ENCODE measurements around the gene ZDHHC17.

Gene ZDHHC17

GRCh38 chr12:76878099-76878898 lies 114.4 kb downstream of the ZDHHC17 start:
- DNase-seq (ENCODE audit: low spot score): peak; percentile 49
- TF ChIP-seq CTCF (IDR thresholded peaks at IDR 0.05; ENCODE audit: extremely low read depth, insufficient read depth, missing control alignments): peak; percentile 15

GRCh38 chr12:76878899-76879709 lies 115.2 kb downstream of the ZDHHC17 start, which contains the start of gene CSRP2:
Gene CSRP2, minus strand, starts transcription at chr12:76879019. Its CDS starts 12,759 bp downstream, at chr12:76866260.
- no peak for TF ChIP-seq CTCF (IDR thresholded peaks at IDR 0.05; ENCODE audit: extremely low read depth, insufficient read depth, missing control alignments)
- in situ Hi-C loops (cut with MboI; ENCODE audit: low pct_unique_long_range_greater_than_20kb, low sequenced_read_pairs, unreplicated experiment): no loop called here
- peak; percentile 90 for DNase-seq (ENCODE audit: low spot score)

More at GRCh38 chr12:76878099-76878898, 114.4 kb downstream of the ZDHHC17 start:
- in situ Hi-C loops (cut with MboI; ENCODE audit: low pct_unique_long_range_greater_than_20kb, low sequenced_read_pairs, unreplicated experiment): no loop called here

- TF ChIP-seq CTCF (IDR thresholded peaks at IDR 0.05; ENCODE audit: extremely low read depth, insufficient read depth, missing control alignments): no peak
- DNase-seq (ENCODE audit: low spot score): peak; percentile 38
- in situ Hi-C loops (cut with MboI; ENCODE audit: low pct_unique_long_range_greater_than_20kb, low sequenced_read_pairs, unreplicated experiment): no loop called here
Measured at GRCh38 chr12:76879710-76880518, 116.0 kb downstream of the ZDHHC17 start.

- no peak for TF ChIP-seq CTCF (IDR thresholded peaks at IDR 0.05; ENCODE audit: extremely low read depth, insufficient read depth, missing control alignments)
- no peak for DNase-seq (ENCODE audit: low spot score)
- in situ Hi-C loops (cut with MboI; ENCODE audit: low pct_unique_long_range_greater_than_20kb, low sequenced_read_pairs, unreplicated experiment): no loop called here
Measured at GRCh38 chr12:76880519-76881023, 116.7 kb downstream of the ZDHHC17 start.

- no peak for TF ChIP-seq CTCF (IDR thresholded peaks at IDR 0.05; ENCODE audit: extremely low read depth, insufficient read depth, missing control alignments)
- no peak for DNase-seq (ENCODE audit: low spot score)
- in situ Hi-C loops (cut with MboI; ENCODE audit: low pct_unique_long_range_greater_than_20kb, low sequenced_read_pairs, unreplicated experiment): no loop called here
Measured at GRCh38 chr12:76881142-76881541, 117.2 kb downstream of the ZDHHC17 start.

- TF ChIP-seq CTCF (IDR thresholded peaks at IDR 0.05; ENCODE audit: extremely low read depth, insufficient read depth, missing control alignments): no peak
- DNase-seq (ENCODE audit: low spot score): no peak
- in situ Hi-C loops (cut with MboI; ENCODE audit: low pct_unique_long_range_greater_than_20kb, low sequenced_read_pairs, unreplicated experiment): no loop called here
Measured at GRCh38 chr12:76882367-76882766, 118.5 kb downstream of the ZDHHC17 start.

Measured in GM13977 (cell line).